Stimulated activated effector memory CD8-positive, alpha-beta T cell treated with anti-CD3 and anti-CD28 coated beads, Interleukin-12 subunit alpha, Interleukin-12 subunit beta, amount 100 ng/mL, for 72 hours (primary cell): Measurements from ENCODE around the gene C1GALT1C1L.

Experiments
- ATAC-seq: fragments of 150-1000 bp; cut with Tn5 transposase; 2 replicates; pipeline ENCODE4 v1.10.0; 2021
- DNase-seq, 2 donors: peaks; one replicate each; pipeline ENCODE4 v3.0.0; 2021 to 2022; ENCODE audit warnings: low spot score in 2 of 2
- H3K27ac Mint-ChIP-seq: one replicate; pipeline ENCODE4 v1.8.0; 2022; ENCODE audit warnings: mild to moderate bottlenecking, mixed read lengths
- H3K36me3 Mint-ChIP-seq: one replicate; pipeline ENCODE4 v1.8.0; 2022; ENCODE audit warnings: mild to moderate bottlenecking, mixed read lengths
- H3K4me1 Mint-ChIP-seq: one replicate; pipeline ENCODE4 v1.8.0; 2022; ENCODE audit warnings: mixed read lengths
- H3K4me3 Mint-ChIP-seq: one replicate; pipeline ENCODE4 v1.8.0; 2022; ENCODE audit warnings: mild to moderate bottlenecking, mixed read lengths
- H3K9me3 Mint-ChIP-seq: one replicate; pipeline ENCODE4 v1.8.0; 2022; ENCODE audit warnings: mixed read lengths

The C1GALT1C1L gene

DNA sequence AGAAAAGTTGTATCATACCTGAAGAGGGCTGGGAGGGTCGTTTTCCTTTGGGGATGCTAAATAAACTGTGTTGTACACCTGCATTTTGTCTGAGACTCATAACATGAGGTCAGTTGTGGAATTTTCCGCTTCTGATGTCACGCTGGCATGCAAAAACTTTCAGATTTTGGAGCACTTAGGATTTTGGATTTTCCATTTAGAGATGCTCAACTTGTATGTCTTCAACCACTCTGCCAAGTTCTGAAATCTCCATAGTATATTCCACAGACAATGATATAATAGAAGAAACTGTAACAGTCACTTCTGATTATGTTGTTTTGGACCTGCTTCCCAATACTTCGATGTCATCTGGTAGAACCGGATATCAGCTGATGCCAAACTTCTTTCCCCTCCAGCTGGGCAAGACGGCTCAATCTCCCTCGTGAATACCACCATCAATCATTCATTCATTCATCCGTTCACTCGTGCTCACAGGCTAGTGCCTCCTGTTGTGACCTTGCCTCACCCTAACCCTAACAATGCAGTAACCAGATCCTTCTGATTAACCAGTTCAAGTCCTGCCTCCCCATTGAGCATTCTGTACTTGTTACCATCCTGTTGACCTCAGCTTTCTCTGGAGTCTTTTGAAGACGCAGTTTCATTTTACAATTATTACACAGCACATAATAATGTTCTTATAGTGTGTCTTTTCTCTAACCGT is 44.5 kb downstream of the C1GALT1C1L start:
- DNase-seq (no peak), ATAC-seq (no peak)
- H3K4me3 Mint-ChIP-seq: no peak overlapping the region
- peaks cover 10% of the 10 kb centered on the region for H3K4me1 Mint-ChIP-seq
- H3K36me3 Mint-ChIP-seq: no peaks in the 10 kb centered on the region
- no peaks in the 10 kb centered on the region for H3K9me3 Mint-ChIP-seq
- no peak overlapping the region for H3K27ac Mint-ChIP-seq
